Regular cardiac myocyte (primary cell): ENCODE measurements around the gene GBF1. TPM values are rescaled to one million over a fixed set of nuclear protein-coding genes. Genes with fewer than 3 reads are reported as not detected.

Experiments
- total RNA-seq: library from RNA; depleted of rRNA; stranded (reverse); fragments of >200 nt; gene quantifications from 2 replicates; pipeline ENCODE4 v1.2.3, GENCODE V29; 2014

Gene GBF1
- 20.9 and 30.3 TPM in 2 replicates for total RNA-seq

DNA sequence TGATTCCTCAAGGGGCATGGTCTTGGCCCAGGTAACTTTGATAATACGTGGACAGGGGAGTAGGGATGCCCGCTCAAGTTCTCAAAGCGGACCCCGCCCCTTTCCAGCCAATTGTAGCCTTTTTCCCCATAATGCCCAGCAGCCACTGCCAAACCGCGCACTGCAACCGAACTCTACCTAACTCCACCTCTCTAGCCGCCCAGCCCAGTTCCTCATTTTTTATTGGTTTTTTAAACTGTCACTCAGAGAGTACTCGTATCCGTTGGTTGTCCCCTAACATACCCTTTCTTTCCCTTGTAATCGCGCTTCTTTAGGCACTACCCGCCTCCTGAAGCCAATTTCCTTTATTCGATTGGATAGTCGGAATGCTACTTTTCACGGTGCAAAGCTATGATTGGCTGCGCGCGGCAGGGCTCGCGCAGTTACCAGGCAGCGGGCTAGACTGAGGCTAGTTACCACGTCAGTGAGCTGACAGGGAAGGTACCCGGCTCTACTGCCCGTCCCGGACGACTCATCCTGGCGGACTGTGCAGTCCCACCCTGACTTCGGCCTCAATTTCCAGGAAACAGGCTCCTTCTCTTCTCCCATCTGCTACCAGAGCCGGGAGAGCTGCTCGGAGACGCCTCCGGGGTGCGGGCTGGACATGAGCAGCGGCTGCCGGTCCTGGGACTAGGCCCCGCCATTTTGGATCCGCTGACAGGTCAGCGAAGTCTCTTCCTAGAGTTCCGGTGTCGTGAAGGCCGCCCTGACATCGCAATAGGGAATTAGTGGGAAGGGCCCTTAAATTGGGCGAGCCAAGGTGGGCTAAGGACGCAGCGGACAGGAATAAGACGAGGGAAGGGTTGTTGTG, at the start of gene GBF1:
Gene GBF1 (plus strand): TSS at position 451 of the 850 bp plus-strand sequence. CDS start 13,407 bp downstream, outside the sequence.

GRCh38 chr10:102225646-102226541, 19.4 kb upstream of the GBF1 start, which contains the start of gene ELOVL3:
TSS of gene ELOVL3 (plus strand) at chr10:102226299. CDS start at chr10:102226549, 250 bp downstream.

DNA sequence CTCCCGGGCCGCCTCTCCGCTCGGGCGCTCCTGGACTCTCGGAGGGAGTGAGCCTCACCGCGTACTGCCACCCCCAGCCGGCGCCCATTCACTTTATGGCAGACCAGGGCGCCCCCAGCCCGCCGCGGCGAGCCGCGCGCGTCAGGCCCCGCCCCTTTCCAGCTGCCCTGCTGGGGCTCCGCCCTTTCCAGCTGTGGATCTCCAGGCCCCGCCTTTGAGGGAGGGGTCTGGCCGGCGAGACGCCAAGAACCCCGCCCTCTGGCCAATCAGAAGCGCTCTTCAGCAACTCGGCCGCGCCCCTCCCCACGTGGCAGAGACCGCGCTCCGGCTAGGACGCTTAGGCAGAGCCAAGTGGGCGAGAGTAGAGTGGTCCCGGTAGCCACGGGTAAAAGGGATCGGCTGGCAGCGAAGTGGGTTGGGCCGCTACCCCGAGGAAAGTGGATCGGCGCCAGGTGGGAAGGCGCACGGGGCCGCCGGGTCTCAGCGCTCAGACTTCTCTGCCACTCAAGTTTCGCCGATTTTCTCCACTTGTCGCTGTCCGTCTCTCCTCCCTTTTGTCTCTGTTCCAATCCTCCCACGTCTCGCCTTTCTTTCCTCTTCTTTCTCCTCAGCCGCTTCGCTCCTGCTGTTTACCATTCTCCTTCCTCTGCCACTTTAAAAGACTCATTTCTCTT, 3.8 kb upstream of the GBF1 start, which contains the start of gene PITX3:
Gene PITX3 (minus strand): TSS at position 69 of the 674 bp plus-strand sequence. CDS start 9,432 bp downstream, outside the sequence.

DNA sequence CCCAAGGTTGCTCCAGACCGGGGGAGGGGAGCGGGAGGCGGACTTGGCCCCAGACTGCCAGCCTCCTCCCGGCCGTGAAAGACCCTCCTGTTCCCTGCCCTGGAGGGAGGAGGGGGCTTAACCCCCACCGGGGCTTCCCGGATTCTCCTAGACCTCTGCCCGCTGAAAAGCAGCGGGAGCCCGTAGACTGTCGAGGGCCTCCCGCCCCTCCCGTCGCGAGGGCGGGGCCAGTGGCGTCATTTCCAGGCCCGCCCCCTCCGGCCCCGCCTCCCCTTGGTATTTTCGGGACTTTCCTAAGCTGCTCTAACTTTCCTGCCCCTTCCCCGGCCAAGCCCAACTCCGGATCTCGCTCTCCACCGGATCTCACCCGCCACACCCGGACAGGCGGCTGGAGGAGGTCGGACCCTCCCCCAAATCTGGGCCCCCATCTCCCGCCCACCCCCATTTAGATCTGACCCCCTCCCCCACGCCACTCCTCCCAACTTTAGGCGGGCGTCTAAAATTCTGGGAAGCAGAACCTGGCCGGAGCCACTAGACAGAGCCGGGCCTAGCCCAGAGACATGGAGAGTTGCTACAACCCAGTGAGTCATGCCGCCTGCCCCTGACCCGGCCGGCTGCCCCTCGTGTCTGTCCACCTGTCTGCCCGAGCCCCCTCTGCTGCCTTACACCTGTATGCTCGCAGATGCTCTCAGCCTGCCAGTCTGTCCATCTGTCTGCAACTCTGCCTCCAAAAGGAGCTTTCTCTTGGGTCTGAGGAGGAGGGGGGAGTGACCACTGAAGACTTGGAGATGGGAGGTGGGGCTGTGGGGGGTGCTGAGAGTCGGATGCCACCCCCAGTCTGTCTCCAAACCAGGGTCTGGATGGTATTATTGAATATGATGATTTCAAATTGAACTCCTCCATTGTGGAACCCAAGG, 150.3 kb downstream of the GBF1 start, which contains the start of gene NFKB2:
Gene NFKB2 (plus strand): TSS at position 306 of the 917 bp plus-strand sequence. CDS start 255 bp downstream, at position 561.

DNA sequence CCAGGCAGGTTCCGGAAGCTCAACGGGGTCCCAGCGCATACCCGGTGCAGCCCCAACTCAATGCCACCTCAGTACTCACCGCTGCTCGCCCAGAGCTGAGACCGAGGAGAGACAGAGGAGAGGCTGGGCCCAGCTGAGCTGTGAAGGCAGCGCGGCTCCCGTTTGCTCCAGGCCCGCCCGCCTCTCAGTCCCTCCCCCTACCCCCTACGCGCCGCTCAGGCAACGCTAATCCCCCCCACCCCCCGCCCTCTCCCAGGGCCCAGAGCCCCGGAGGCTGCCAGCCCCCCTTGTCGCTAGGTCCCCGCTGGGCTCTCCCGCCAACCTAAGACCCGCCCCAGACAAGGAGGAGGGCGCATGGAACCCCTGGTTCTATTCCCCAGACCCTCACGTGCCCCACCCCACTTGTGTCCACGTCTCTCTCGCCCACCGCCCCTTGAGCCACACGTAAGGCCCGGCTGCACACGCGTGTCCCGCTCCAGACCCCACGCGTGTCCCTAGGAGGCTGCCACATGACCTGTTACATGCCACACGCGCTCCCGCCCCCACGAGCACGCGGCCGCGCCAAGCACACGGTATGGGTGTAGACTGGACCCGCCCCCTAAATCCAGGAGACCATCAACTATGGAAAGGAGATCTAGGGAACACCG, 173.4 kb downstream of the GBF1 start, which contains the start of gene PSD:
Gene PSD (minus strand): TSS at position 164 of the 647 bp plus-strand sequence. CDS start 1,747 bp downstream, outside the sequence.

DNA sequence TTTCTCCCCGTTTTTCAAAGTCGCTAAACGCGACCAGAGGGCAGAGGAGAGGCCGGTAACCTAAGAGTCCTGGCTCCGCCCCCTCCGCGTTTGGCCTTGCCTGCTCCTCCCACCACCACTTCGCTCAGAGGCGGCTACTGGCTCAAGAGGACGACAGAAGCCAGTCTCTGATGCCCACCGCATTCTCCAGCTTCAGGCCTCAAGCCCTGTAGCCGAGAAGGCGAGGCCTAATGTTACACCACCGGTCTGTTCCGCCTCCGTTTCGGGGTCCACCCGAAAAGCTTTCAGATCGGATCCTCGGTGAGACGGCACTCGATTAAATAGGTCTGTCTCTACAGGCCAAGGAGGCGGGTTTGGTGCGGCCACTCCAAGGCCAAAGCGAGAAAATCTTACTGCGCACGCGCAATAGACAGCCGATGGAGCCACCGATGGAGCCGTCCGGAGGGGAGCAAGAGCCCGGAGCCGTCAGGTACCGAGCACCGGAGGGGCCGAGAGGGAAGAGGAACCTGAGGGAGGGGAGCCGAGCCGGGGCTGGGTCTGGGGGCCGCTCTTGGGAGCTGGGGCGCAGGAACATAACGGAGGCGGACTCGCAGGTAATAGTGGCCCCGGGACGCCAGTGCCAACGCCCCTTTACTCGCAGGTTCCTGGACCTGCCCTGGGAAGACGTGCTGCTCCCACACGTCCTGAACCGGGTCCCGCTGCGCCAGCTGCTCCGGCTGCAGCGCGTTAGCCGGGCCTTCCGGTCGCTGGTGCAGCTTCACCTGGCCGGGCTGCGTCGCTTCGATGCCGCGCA, 175.6 kb downstream of the GBF1 start, which contains the start of gene FBXL15:
Gene FBXL15 (plus strand): TSS at position 123 of the 793 bp plus-strand sequence. CDS start 294 bp downstream, at position 417.

Other genes starting within 250 kb of the GBF1 start
- gene ARMH3, start 189.4 kb upstream of the GBF1 start, total RNA-seq: 6.2 and 13.0 TPM in 2 replicates
- 35.8 and 47.2 TPM in 2 replicates for gene HPS6, start 180.2 kb upstream of the GBF1 start, total RNA-seq
- gene LDB1, start 125.2 kb upstream of the GBF1 start, total RNA-seq: 26.3 and 35.0 TPM in 2 replicates
- 5.9 and 13.4 TPM in 2 replicates for gene PPRC1, start 112.5 kb upstream of the GBF1 start, total RNA-seq
- gene NOLC1, start 93.1 kb upstream of the GBF1 start, total RNA-seq: 22.3 and 75.9 TPM in 2 replicates
- gene ELOVL3, start 19.2 kb upstream of the GBF1 start, total RNA-seq: 0.19 and 0.56 TPM in 2 replicates
- gene PITX3, start 4.0 kb upstream of the GBF1 start, total RNA-seq: under 0.01 TPM in 2 replicates
- gene NFKB2, start 150.2 kb downstream of the GBF1 start, total RNA-seq: 16.5 and 17.5 TPM in 2 replicates
- 0.38 and 4.2 TPM in 2 replicates for gene PSD, start 173.3 kb downstream of the GBF1 start, total RNA-seq
- gene FBXL15, start 175.3 kb downstream of the GBF1 start, total RNA-seq: 7.5 and 9.0 TPM in 2 replicates
- 39.2 and 60.4 TPM in 2 replicates for gene CUEDC2, start 187.0 kb downstream of the GBF1 start, total RNA-seq
- gene C10orf95, start 206.0 kb downstream of the GBF1 start, total RNA-seq: not detected in 2 replicates